Erythroblast (primary cell): ENCODE results near the gene THNSL1.

Source experiments
- DNase-seq, 2 experiments: peaks; one replicate each; lab custom pipeline; 2025; lab: John Stamatoyannopoulos, UW
- GATA1 ChIP-seq: IDR thresholded peaks from 2 replicates; pipeline ENCODE4 v1.6.1; 2011; ENCODE audit warnings: low read depth, mild to moderate bottlenecking, control low read depth, low read length, moderate library complexity
- POLR2A ChIP-seq: IDR thresholded peaks from 2 replicates; pipeline ENCODE4 v1.6.1; 2011; ENCODE audit warnings: mild to moderate bottlenecking, low read length

The THNSL1 gene

GRCh38 chr10:25024528-25024927, 8.1 kb downstream of the THNSL1 start:
- no peak for TF ChIP-seq GATA1

GRCh38 chr10:25026463-25026862, 10.1 kb downstream of the THNSL1 start:
- DNase-seq = no peak
- TF ChIP-seq GATA1 (no peak), POLR2A (no peak)

More at GRCh38 chr10:25024528-25024927, 8.1 kb downstream of the THNSL1 start:
- DNase-seq = no peak

GRCh38 chr10:25028711-25029110, 12.3 kb downstream of the THNSL1 start:
- TF ChIP-seq POLR2A (no peak), GATA1 (no peak)
- DNase-seq = no peak

- DNase-seq = no peak
- no peak for TF ChIP-seq POLR2A
- TF ChIP-seq GATA1 = no peak
These were observed 13.1 kb downstream of the THNSL1 start for GRCh38 chr10:25029519-25029918.

DNA sequence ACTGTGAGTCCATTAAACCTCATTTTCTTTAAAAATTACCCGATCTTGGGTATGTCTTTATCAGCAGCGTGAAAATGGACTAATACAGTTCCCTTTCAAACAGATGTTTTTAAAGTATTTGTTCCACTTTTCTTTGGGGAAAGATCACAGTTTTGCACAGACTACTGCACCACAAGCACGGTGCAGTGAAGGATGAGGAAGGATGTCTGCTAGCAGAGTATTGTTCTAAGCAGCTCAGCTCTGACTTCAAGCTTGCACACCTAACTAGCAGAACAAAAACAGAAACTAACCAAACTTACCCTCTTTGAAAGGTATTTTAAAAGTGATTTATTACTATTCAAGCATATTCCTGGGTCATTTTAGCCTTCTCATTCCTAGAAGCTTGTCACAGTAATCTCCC, 20.0 kb downstream of the THNSL1 start:
- DNase-seq = no peak
- TF ChIP-seq GATA1 (no peak), POLR2A (no peak)

GRCh38 chr10:25038325-25038724, 21.9 kb downstream of the THNSL1 start:
- TF ChIP-seq GATA1 (no peak), POLR2A (no peak)
- DNase-seq = no peak

- TF ChIP-seq GATA1 (no peak), POLR2A (no peak)
- no peak for DNase-seq
These were observed 23.1 kb downstream of the THNSL1 start for GRCh38 chr10:25039531-25039930.

GRCh38 chr10:25046641-25047040, 30.2 kb downstream of the THNSL1 start:
- no peak for TF ChIP-seq POLR2A

DNA sequence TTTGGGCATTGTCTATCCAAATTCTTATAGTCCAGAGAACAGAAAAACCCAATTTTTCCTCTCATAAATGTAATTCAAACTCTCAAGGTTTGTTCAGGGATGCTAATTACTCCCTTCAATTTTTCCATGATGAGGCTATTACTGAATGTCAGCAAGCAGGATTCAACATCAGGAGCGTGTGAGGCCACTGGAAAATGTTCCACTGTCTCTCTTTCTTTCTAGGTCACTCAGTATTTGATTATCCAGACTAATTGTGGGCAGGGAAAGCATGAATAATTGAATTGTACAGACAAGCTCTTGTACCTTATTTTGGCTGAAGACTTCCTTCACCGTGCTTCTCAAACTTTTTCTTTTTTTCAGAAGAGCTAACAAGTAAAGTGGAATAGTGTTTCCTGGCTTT, 30.7 kb downstream of the THNSL1 start:
- no peak for TF ChIP-seq POLR2A
- TF ChIP-seq GATA1 = no peak
- no peak for DNase-seq

More at GRCh38 chr10:25046641-25047040, 30.2 kb downstream of the THNSL1 start:
- no peak for DNase-seq

GRCh38 chr10:25047591-25048301, 31.3 kb downstream of the THNSL1 start:
- DNase-seq = no peak
- TF ChIP-seq POLR2A (no peak), GATA1 (no peak)

DNA sequence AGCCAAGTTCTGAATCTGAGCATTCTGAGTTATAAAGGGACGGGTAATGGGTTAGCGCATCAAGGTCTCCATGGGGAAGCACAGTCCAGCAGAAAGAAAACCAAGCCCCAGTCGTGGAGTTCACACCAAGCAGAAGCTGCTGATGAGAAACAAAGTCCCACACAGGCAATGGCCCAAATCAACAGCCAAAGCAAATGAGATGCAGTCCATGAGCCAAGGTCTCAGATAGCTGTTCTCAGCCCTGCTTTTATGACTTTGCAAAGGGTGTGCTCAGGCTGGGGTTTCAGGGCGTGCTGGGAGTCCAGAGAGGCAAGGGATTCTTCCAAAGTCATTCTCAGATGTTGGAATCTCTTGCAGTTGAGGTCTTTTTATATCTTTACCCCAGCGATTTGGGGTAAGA, 32.0 kb downstream of the THNSL1 start:
- no peak for DNase-seq
- TF ChIP-seq GATA1 (no peak), POLR2A (no peak)

DNA sequence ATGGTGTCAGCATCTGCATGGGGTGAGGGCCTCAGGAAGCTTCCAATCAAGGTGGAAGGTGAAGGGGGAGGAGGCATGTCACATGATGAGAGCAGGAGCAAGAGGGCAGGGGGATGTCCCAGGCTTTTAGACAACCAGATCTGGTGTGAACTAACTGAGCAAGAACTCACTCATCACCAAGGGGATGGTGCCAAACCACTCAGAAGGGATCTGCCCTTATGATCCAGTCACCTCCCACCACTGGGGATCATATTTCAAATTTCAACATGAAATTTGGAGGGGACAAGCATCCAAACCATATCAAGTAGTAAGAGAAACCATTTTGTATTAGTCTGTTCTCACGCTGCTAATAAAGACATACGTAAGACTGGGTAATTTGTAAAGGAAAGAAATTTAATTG, 33.6 kb downstream of the THNSL1 start:
- no peak for DNase-seq
- no peak for TF ChIP-seq POLR2A
- no peak for TF ChIP-seq GATA1

DNA sequence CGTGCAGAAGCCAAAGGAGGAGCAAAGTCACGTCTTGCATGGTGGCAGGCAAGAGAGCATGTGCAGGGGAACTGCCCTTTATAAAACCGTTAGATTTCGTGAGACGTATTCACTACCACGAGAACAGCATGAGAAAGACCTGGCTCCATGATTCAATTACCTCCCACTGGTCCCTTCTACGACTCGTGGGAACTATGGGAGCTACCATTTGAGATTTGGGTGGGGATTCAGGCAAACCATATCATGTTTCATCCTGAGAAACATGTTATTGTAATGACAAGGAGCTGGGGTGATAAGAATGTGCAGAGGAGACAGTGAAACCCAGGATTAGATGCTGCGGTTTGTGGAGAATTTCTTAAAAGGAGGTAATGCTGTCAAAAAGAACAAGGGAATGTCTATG, 34.0 kb downstream of the THNSL1 start:
- no peak for TF ChIP-seq POLR2A
- TF ChIP-seq GATA1 = no peak

GRCh38 chr10:25052012-25052411, 35.6 kb downstream of the THNSL1 start:
- TF ChIP-seq GATA1 (no peak), POLR2A (no peak)
- DNase-seq = no peak

More for the DNA sequence above, 34.0 kb downstream of the THNSL1 start:
- no peak for DNase-seq

DNA sequence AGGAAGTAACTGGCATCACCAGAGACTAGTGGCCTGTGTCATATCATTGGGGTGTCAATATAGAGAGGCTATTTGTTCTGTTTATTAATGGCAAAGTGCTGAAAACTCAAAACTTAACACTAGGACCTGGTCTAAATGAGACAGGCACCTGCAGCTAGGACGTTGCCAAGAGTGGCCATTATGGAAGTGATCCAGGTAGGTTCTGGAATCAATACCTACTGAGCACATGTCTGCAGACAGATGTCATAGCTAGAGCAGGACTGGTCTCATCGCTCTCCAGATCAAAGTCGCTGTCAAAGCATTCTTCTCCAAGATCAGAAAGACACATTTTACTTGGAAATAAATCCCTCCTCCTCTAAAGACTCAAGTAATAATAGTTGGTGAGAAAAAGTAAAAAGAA, 40.3 kb downstream of the THNSL1 start:
- TF ChIP-seq POLR2A = no peak
- no peak for TF ChIP-seq GATA1
- DNase-seq = no peak
